B cell (primary cell): ENCODE measurements around the gene CCBE1. TPM values are rescaled to one million over a fixed set of nuclear protein-coding genes. Genes with fewer than 3 reads are reported as not detected.

Source experiments
- ATAC-seq: fragments of 200-7000 bp; cut with Tn5 transposase; one replicate; pipeline ENCODE4 v1.10.0; 2021; ENCODE audit warnings: low read depth, mild to moderate bottlenecking, moderate number of reproducible peaks, moderate library complexity
- CTCF ChIA-PET: fragments of 350-600 bp; sonication (Branson Sonifier 250); formaldehyde crosslinking; loops from one replicate; lab custom pipeline; 2021; ENCODE audit warnings: antibody characterized with exemption, inconsistent platforms; lab: Charles Lee
- POLR2A ChIA-PET: fragments of 350-600 bp; sonication (Branson Sonifier 250); formaldehyde crosslinking; loops from one replicate; lab custom pipeline; 2021; ENCODE audit warnings: antibody characterized with exemption; lab: Charles Lee
- DNase-seq: peaks from one replicate; pipeline ENCODE4 v3.0.0; 2013
- H2AFZ ChIP-seq: 2 replicates; pipeline ENCODE4 v1.6.1; 2012; ENCODE audit warnings: mild to moderate bottlenecking, low read depth, low read length; ENCODE audit not compliant: insufficient read depth, poor library complexity, severe bottlenecking
- H3K27ac ChIP-seq, 2 donors: 1 replicate in 1 of 2; 2 replicates in 1 of 2; pipeline ENCODE4 v1.5.1; 2012 to 2013; ENCODE audit warnings: low read length in 2 of 2, mild to moderate bottlenecking in 2 of 2, moderate library complexity in 1 of 2
- H3K27me3 ChIP-seq, 4 experiments: fragments of 200-600 bp in 1 of 4; sonication (generic) in 1 of 4; replicated peaks in 1 of 4; 1 replicate in 2 of 4; 2 replicates in 2 of 4; pipeline versions ENCODE4 v1.6.1 to v1.7.0; 2013 to 2016; ENCODE audit warnings: low read length in 3 of 4, mild to moderate bottlenecking in 2 of 4, mixed read lengths in 1 of 4, moderate library complexity in 1 of 4; ENCODE audit not compliant: insufficient read depth in 4 of 4, control insufficient read depth in 3 of 4; ENCODE audit errors: control extremely low read depth in 1 of 4
- H3K36me3 ChIP-seq, 2 experiments: replicated peaks in 1 of 2; 1 replicate in 1 of 2; 2 replicates in 1 of 2; pipeline versions ENCODE4 v1.6.1 to v1.7.1; 2013; ENCODE audit warnings: low read length in 1 of 2; ENCODE audit not compliant: insufficient read depth in 2 of 2, control insufficient read depth in 1 of 2; ENCODE audit errors: control extremely low read depth in 1 of 2, extremely low read depth in 1 of 2
- H3K4me1 ChIP-seq, 2 donors: fragments of 200-600 bp in 1 of 2; sonication (generic) in 1 of 2; 1 replicate in 1 of 2; 2 replicates in 1 of 2; pipeline versions ENCODE4 v1.5.1 to v1.6.1; 2013 to 2017; ENCODE audit warnings: low read length in 2 of 2; ENCODE audit not compliant: control insufficient read depth in 2 of 2, insufficient read depth in 2 of 2
- H3K4me2 ChIP-seq: replicated peaks from 2 replicates; pipeline ENCODE3; 2012; ENCODE audit warnings: mild to moderate bottlenecking, low read depth, low read length; ENCODE audit not compliant: poor library complexity, severe bottlenecking
- H3K4me3 ChIP-seq, 5 experiments: fragments of 200-600 bp in 1 of 5; sonication (generic) in 1 of 5; 1 replicate in 3 of 5; 2 replicates in 2 of 5; pipeline versions ENCODE4 v1.5.1 to v1.7.0; 2011 to 2016; ENCODE audit warnings: low read length in 4 of 5, mild to moderate bottlenecking in 4 of 5, low read depth in 2 of 5, control low read depth in 1 of 5, moderate library complexity in 1 of 5; ENCODE audit not compliant: insufficient read depth in 1 of 5; ENCODE audit errors: control extremely low read depth in 1 of 5, extremely low read depth in 1 of 5
- H3K79me2 ChIP-seq: fragments of 200-600 bp; sonication (generic); one replicate; pipeline ENCODE4 v1.6.0; 2016; ENCODE audit warnings: low read length; ENCODE audit not compliant: control insufficient read depth, insufficient read depth
- H3K9ac ChIP-seq: fragments of 200-600 bp; sonication (generic); 2 replicates; pipeline ENCODE4 v1.6.1; 2017; ENCODE audit warnings: mild to moderate bottlenecking, low read length, moderate library complexity
- H3K9me3 ChIP-seq, 3 donors: one replicate each; pipeline versions ENCODE4 v1.6.1 to v1.7.1; 2013; ENCODE audit warnings: low read length in 2 of 3; ENCODE audit not compliant: control insufficient read depth in 2 of 3, insufficient read depth in 1 of 3; ENCODE audit errors: control extremely low read depth in 1 of 3
- H4K20me1 ChIP-seq: 2 replicates; pipeline ENCODE4 v1.6.0; 2012; ENCODE audit warnings: mild to moderate bottlenecking, low read length; ENCODE audit not compliant: insufficient read depth, control insufficient read depth, poor library complexity, severe bottlenecking
- H3K27ac Mint-ChIP-seq: one replicate; pipeline ENCODE4 v1.8.0; 2021; ENCODE audit warnings: mixed read lengths
- H3K27me3 Mint-ChIP-seq: one replicate; pipeline ENCODE4 v1.8.0; 2021; ENCODE audit warnings: mixed read lengths
- H3K4me1 Mint-ChIP-seq: one replicate; pipeline ENCODE4 v1.8.0; 2021; ENCODE audit warnings: mixed read lengths
- H3K4me3 Mint-ChIP-seq: one replicate; pipeline ENCODE4 v1.8.0; 2021; ENCODE audit warnings: mixed read lengths
- H3K9me3 Mint-ChIP-seq: one replicate; pipeline ENCODE4 v1.8.0; 2022; ENCODE audit warnings: mixed read lengths; ENCODE audit not compliant: insufficient read depth
- EZH2 ChIP-seq: IDR thresholded peaks from 2 replicates; pipeline ENCODE4 v1.6.1; 2012; ENCODE audit warnings: borderline replicate concordance, low read depth, mild to moderate bottlenecking, moderate library complexity, low read length; ENCODE audit not compliant: insufficient read depth, poor library complexity, severe bottlenecking
- WGBS: methylation state at CpG from one replicate; pipeline ENCODE4 v1.1.5; 2013; ENCODE audit warnings: missing lambda C conversion rate; ENCODE audit not compliant: insufficient coverage; 5-methylcytosine and 5-hydroxymethylcytosine counted together
- intact Hi-C: fragments of 100-400 bp; cut with micrococcal nuclease; formaldehyde crosslinking; loops from one replicate; pipeline ENCODE4 v1.10.0; 2022
- polyA plus RNA-seq: library from polyadenylated mRNA; depleted of rRNA; stranded (reverse); fragments of >200 nt; gene quantifications from 2 replicates; pipeline ENCODE4 v1.2.3, GENCODE V29; 2012
- total RNA-seq, 2 donors: library from RNA; stranded (reverse); fragments of 120-200 nt in 1 of 2; gene quantifications; 1 replicate in 1 of 2; 2 replicates in 1 of 2; pipeline versions ENCODE4 v1.2.3 to v1.2.4, GENCODE V29; 2013 to 2022
- TF ChIP-seq, protein P1 (sequence below): fragments of 200-600 bp; IDR thresholded peaks from one replicate; pipeline ENCODE4 v1.8.0; 2022; ENCODE audit warnings: antibody characterized with exemption, mild to moderate bottlenecking

The CCBE1 gene
- total and polyA plus RNA-seq, 2 donors (not counting 1 experiment from before 2014, with no cell fraction given) = not detected

DNA sequence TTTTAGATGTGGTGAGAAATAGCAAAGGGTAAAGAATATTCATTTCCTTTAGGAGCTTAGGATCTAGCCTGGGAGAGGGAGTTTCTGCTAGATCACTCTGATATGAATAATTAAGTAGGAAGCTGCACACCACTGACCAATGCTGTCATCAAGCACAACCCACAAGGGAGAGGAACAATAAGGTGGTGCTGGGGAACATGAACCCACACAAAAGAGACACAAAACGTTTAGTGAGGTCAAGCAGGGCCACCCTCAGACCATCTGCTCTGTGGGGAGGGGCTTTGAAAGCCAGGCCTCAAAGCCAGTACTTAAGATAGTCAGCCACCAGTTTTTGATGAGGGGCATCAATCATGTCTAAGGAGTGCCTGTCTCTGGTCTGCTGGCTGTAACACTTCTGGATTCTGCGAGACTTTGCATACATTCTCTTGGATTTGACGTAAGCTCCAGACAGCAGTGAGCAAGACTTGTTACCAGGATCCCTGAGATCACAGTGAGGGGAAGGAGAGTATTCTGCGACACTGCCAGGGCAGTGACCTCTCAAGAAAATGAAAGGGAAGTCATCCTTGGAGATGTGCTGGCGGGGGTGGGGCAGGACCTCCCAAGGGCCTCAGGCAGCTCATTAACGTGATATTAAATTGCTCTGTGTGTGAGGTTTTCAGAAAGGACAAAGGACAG is 127.0 kb downstream of the CCBE1 start:
- ChIA-PET POLR2A (no interaction called here), CTCF (no interaction called here)
- H4K20me1 ChIP-seq = no peaks in the 10 kb centered on the region
- Mint-ChIP-seq H3K27me3 (peaks cover 4% of the 10 kb centered on the region), H3K9me3 (no peaks in the 10 kb centered on the region), H3K4me3 (no peak overlapping the region), H3K27ac (no peak overlapping the region), H3K4me1 (peaks cover 4% of the 10 kb centered on the region)
- H3K4me2 ChIP-seq = no peak overlapping the region
- H3K9me3 ChIP-seq = peaks cover 0 to 2% (median 0%) of the 10 kb centered on the region in 3 donors
- no peaks in the 10 kb centered on the region for H3K79me2 ChIP-seq
- TF ChIP-seq, protein P1, sequence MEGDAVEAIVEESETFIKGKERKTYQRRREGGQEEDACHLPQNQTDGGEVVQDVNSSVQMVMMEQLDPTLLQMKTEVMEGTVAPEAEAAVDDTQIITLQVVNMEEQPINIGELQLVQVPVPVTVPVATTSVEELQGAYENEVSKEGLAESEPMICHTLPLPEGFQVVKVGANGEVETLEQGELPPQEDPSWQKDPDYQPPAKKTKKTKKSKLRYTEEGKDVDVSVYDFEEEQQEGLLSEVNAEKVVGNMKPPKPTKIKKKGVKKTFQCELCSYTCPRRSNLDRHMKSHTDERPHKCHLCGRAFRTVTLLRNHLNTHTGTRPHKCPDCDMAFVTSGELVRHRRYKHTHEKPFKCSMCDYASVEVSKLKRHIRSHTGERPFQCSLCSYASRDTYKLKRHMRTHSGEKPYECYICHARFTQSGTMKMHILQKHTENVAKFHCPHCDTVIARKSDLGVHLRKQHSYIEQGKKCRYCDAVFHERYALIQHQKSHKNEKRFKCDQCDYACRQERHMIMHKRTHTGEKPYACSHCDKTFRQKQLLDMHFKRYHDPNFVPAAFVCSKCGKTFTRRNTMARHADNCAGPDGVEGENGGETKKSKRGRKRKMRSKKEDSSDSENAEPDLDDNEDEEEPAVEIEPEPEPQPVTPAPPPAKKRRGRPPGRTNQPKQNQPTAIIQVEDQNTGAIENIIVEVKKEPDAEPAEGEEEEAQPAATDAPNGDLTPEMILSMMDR = no peak
- TF ChIP-seq EZH2 = no peak
- no peak overlapping the region for H3K9ac ChIP-seq
- intact Hi-C loops = no loop called here
- no peak overlapping the region for H3K4me3 ChIP-seq
- H3K36me3 ChIP-seq = no peaks in the 10 kb centered on the region
- DNase-seq = no peak
- no peaks in the 10 kb centered on the region for H3K27me3 ChIP-seq
- H3K27ac ChIP-seq = no peak overlapping the region
- no peak for ATAC-seq
- 69% methylated on average over 6 of the region's 6 CpGs for WGBS
- no peak overlapping the region for H2AFZ ChIP-seq
- no peaks in the 10 kb centered on the region for H3K4me1 ChIP-seq

DNA sequence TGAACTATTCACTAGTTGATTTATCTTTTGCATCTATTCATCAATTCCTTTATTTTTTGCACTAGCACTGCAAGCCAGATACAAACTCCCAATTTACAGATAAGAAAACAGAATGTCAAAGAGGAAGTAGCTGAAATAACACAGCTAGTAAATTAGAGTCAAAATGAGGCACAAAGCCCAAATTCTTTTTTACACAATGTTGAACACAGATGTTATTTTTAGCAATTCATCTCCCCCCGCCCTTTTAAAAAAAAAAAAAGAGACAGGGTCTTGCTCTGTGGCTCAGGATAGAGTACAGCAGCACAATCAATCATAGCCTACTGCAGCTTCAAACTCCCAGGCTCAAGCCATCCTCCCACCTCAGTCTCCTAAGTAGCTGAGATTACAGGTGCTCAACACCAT is 127.8 kb downstream of the CCBE1 start:
- H3K27ac Mint-ChIP-seq = no peak overlapping the region
- POLR2A ChIA-PET = no interaction called here

More for the DNA sequence above, 127.8 kb downstream of the CCBE1 start:
- no peak for TF ChIP-seq EZH2
- TF ChIP-seq, protein P1 = no peak
- Mint-ChIP-seq H3K4me1 (peaks cover 4% of the 10 kb centered on the region), H3K9me3 (no peaks in the 10 kb centered on the region), H3K4me3 (no peak overlapping the region), H3K27me3 (peaks cover 9% of the 10 kb centered on the region)
- peak overlapping the region; percentile 53 for H3K4me2 ChIP-seq
- H4K20me1 ChIP-seq = no peaks in the 10 kb centered on the region
- DNase-seq = no peak
- H3K79me2 ChIP-seq = no peaks in the 10 kb centered on the region
- intact Hi-C loops = no loop called here
- peaks cover 0 to 3% (median 0%) of the 10 kb centered on the region in 3 donors for H3K9me3 ChIP-seq
- H3K4me3 ChIP-seq = peak overlapping the region in 1 of 5 experiments; percentile 20
- ATAC-seq = no peak
- H3K36me3 ChIP-seq = no peaks in the 10 kb centered on the region
- no peaks in the 10 kb centered on the region for H3K4me1 ChIP-seq
- 0% methylated on average over 1 of the region's 1 CpG for WGBS
- CTCF ChIA-PET = no interaction called here
- no peak overlapping the region for H3K27ac ChIP-seq
- H3K9ac ChIP-seq = peak overlapping the region; percentile 33
- H3K27me3 ChIP-seq = no peaks in the 10 kb centered on the region
- peak overlapping the region; percentile 59 for H2AFZ ChIP-seq
